PC-3 (cell line): Measurements from ENCODE around the gene GAPDH. TPM values are rescaled to one million over a fixed set of nuclear protein-coding genes. Genes with fewer than 3 reads are reported as not detected.

Experiments used
- ATAC-seq: fragments of 200-7000 bp; cut with Tn5 transposase; 2 replicates; pipeline ENCODE4 v1.9.1; 2020; ENCODE audit warnings: mild to moderate bottlenecking, moderate library complexity
- BruUV-seq: library from RNA; stranded (reverse); fragments of 400-500 nt; replicated peaks from 2 replicates; lab custom pipeline; 2021; lab: Mats Ljungman, UMichigan
- CTCF ChIA-PET: fragments of 300-600 bp; sonication (Branson Sonifier 250); formaldehyde crosslinking; loops from one replicate; lab custom pipeline; 2022; ENCODE audit warnings: antibody characterized with exemption; lab: Charles Lee
- POLR2A ChIA-PET: fragments of 300-600 bp; sonication (Branson Sonifier 250); formaldehyde crosslinking; loops from one replicate; lab custom pipeline; 2022; ENCODE audit warnings: antibody characterized with exemption; ENCODE audit not compliant: unreplicated experiment; lab: Charles Lee
- DNase-seq: peaks from one replicate; pipeline ENCODE4 v3.0.0-alpha.2; 2015
- H2AFZ ChIP-seq: fragments of 300-600 bp; sonication (generic); 2 replicates; pipeline ENCODE4 v1.6.0; 2016; ENCODE audit warnings: antibody characterized with exemption, low read length
- H3F3A ChIP-seq: fragments of 300-600 bp; sonication (generic); one replicate; pipeline ENCODE4 v1.6.0; 2017; ENCODE audit warnings: antibody characterized with exemption, low read length, control low read depth, mild to moderate bottlenecking; ENCODE audit not compliant: unreplicated experiment
- H3K27ac ChIP-seq: fragments of 300-600 bp; sonication (generic); 2 replicates; pipeline ENCODE4 v1.5.1; 2016; ENCODE audit warnings: mild to moderate bottlenecking, low read length
- H3K27me3 ChIP-seq: fragments of 300-600 bp; sonication (generic); 2 replicates; pipeline ENCODE4 v1.6.1; 2016; ENCODE audit warnings: low read length, mixed read lengths
- H3K36me3 ChIP-seq: fragments of 300-600 bp; sonication (generic); 2 replicates; pipeline ENCODE4 v1.6.1; 2016; ENCODE audit warnings: low read depth, mixed run types, low read length, mixed read lengths
- H3K4me1 ChIP-seq: fragments of 300-600 bp; sonication (generic); 2 replicates; pipeline ENCODE4 v1.5.1; 2016; ENCODE audit warnings: low read length; ENCODE audit not compliant: insufficient read depth
- H3K4me2 ChIP-seq: fragments of 300-600 bp; sonication (generic); 2 replicates; pipeline ENCODE4 v1.6.0; 2016; ENCODE audit warnings: low read length
- H3K4me3 ChIP-seq: fragments of 300-600 bp; sonication (generic); 2 replicates; pipeline ENCODE4 v1.5.1; 2016; ENCODE audit warnings: mild to moderate bottlenecking, low read length, mixed read lengths
- H3K79me2 ChIP-seq: fragments of 300-600 bp; sonication (generic); 2 replicates; pipeline ENCODE4 v1.6.1; 2017; ENCODE audit warnings: low read length, mixed read lengths
- H3K9ac ChIP-seq: fragments of 300-600 bp; sonication (generic); 2 replicates; pipeline ENCODE4 v1.6.0; 2016; ENCODE audit warnings: mild to moderate bottlenecking, low read length
- H3K9me2 ChIP-seq: fragments of 300-600 bp; sonication (generic); replicated peaks from 2 replicates; pipeline ENCODE4 v1.6.1; 2016; ENCODE audit warnings: mixed run types, low read length, mixed read lengths
- H3K9me3 ChIP-seq: fragments of 300-600 bp; sonication (generic); 2 replicates; pipeline ENCODE4 v1.6.1; 2016; ENCODE audit warnings: low read length, mixed read lengths
- H4K20me1 ChIP-seq: fragments of 300-600 bp; sonication (generic); 2 replicates; pipeline ENCODE4 v1.6.1; 2016; ENCODE audit warnings: low read length, mixed read lengths
- EZH2 ChIP-seq: fragments of 300-600 bp; sonication (generic); IDR thresholded peaks from one replicate; pipeline ENCODE4 v1.6.1; 2017; ENCODE audit warnings: antibody characterized with exemption, mild to moderate bottlenecking, low read length; ENCODE audit not compliant: unreplicated experiment
- EZH2phosphoT487 ChIP-seq: fragments of 300-600 bp; sonication (generic); IDR thresholded peaks from 2 replicates; pipeline ENCODE4 v1.6.1; 2018; ENCODE audit warnings: mild to moderate bottlenecking, antibody characterized with exemption, low read length, borderline replicate concordance
- intact Hi-C: fragments of 100-400 bp; cut with micrococcal nuclease; formaldehyde crosslinking; loops from 2 replicates; pipeline ENCODE4 v1.9.0; 2023
- total RNA-seq: library from RNA; depleted of rRNA; stranded (reverse); fragments of >200 nt; gene quantifications from 2 replicates; pipeline ENCODE4 v1.2.3, GENCODE V29; 2014
- TF ChIP-seq, protein P1 (sequence below): fragments of 300-600 bp; sonication (generic); conservative IDR thresholded peaks from 2 replicates; pipeline ENCODE4 v1.5.1; 2017; ENCODE audit warnings: antibody characterized with exemption, low read depth, mild to moderate bottlenecking, low read length

GAPDH gene
- total RNA-seq, 1 experiment from 2014 or later, result 7,326 TPM

DNA sequence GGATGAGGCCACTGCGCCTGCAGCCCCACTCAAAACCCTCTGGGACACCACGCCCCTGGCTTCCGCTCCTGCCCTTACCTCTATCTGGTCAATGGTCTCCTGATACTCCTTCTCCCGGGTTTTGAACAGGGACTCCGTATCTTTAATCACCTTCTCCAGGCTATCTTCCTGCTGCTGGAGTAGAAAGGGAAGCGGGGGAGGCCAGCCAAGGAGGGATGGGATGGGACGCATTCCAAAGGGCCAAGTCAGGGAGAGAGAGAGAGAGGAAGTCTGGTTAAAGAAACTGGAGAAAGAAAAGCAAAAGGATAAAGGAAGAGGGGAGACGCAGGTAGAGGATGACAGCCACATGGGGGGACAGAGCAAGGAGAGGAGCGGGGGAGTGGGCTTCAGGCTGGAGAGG is 13.7 kb downstream of the GAPDH start:
- Histone ChIP-seq H3K9me3 (no peaks in the 10 kb centered on the region), H3K27me3 (no peaks in the 10 kb centered on the region), H3K9ac (no peak overlapping the region), H3K27ac (0 out of 2 replicates have a peak overlapping the region, but pooled peaks have one; percentile 5), H3K4me3 (no peak overlapping the region), H4K20me1 (no peaks in the 10 kb centered on the region), H3F3A (no peaks in the 10 kb centered on the region), H3K79me2 (no peaks in the 10 kb centered on the region), H3K36me3 (no peaks in the 10 kb centered on the region), H2AFZ (0 out of 2 replicates have a peak overlapping the region, but pooled peaks have one; percentile 10), H3K4me2 (peak overlapping the region; percentile 54), H3K4me1 (peaks cover 19% of the 10 kb centered on the region), H3K9me2 (no peaks in the 10 kb centered on the region)
- ChIA-PET CTCF (no interaction called here), POLR2A (interaction anchor here (0.6 kb wide), 2 partner anchors 13 to 269 kb away, joined by 3 read pairs; no protein-coding TSS in a partner anchor)
- intact Hi-C loops, result no loop called here
- peak; percentile 65 for ATAC-seq
- no TSS peak for BruUV-seq
- peak; percentile 60 for DNase-seq
- TF ChIP-seq, protein P1, sequence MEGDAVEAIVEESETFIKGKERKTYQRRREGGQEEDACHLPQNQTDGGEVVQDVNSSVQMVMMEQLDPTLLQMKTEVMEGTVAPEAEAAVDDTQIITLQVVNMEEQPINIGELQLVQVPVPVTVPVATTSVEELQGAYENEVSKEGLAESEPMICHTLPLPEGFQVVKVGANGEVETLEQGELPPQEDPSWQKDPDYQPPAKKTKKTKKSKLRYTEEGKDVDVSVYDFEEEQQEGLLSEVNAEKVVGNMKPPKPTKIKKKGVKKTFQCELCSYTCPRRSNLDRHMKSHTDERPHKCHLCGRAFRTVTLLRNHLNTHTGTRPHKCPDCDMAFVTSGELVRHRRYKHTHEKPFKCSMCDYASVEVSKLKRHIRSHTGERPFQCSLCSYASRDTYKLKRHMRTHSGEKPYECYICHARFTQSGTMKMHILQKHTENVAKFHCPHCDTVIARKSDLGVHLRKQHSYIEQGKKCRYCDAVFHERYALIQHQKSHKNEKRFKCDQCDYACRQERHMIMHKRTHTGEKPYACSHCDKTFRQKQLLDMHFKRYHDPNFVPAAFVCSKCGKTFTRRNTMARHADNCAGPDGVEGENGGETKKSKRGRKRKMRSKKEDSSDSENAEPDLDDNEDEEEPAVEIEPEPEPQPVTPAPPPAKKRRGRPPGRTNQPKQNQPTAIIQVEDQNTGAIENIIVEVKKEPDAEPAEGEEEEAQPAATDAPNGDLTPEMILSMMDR, result no peak
- TF ChIP-seq EZH2 (no peak), EZH2phosphoT487 (no peak)

DNA sequence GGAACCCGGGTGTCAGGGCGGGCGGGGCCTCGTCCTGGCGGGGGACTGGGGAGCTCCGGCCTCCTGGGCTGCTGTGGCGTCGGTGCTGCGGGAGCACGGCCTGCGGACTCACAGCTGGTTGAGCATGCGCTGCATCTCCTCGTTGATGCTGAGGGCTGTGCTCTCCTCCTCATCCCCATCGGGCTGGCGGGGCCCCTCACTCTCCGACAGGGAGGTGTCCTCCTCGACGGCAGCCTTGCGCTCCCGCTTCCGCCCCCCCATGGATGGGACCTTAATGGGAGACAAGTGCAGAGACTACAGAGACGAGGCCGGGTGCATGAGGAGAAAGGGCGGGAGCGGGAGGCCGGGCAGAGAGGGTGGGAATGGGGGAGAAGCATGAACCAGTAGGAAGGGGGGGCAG is 14.2 kb downstream of the GAPDH start:
- BruUV-seq, result no TSS peak
- Histone ChIP-seq H3K36me3 (no peaks in the 10 kb centered on the region), H3K27me3 (no peaks in the 10 kb centered on the region), H3K4me3 (no peak overlapping the region), H2AFZ (no peak overlapping the region), H3K9me2 (no peaks in the 10 kb centered on the region), H3K79me2 (no peaks in the 10 kb centered on the region), H3K4me2 (peak overlapping the region; percentile 54; the same call in 1 of the 2 replicates), H3K9me3 (no peaks in the 10 kb centered on the region), H4K20me1 (no peaks in the 10 kb centered on the region), H3K4me1 (peaks cover 19% of the 10 kb centered on the region), H3K27ac (peak overlapping the region; percentile 43), H3K9ac (no peak overlapping the region), H3F3A (no peaks in the 10 kb centered on the region)
- DNase-seq (no peak), ATAC-seq (no peak)
- TF ChIP-seq, protein P1, result no peak
- TF ChIP-seq EZH2 (no peak), EZH2phosphoT487 (no peak)
- ChIA-PET POLR2A (interaction anchor here (0.6 kb wide), 1 partner anchor 270 kb away, joined by 3 read pairs; no protein-coding TSS in a partner anchor), CTCF (no interaction called here)
- intact Hi-C loops, result no loop called here
